Astrocyte of the spinal cord (primary cell): ENCODE results near the gene RHEB.

Experiments used
- DNase-seq: peaks from one replicate; pipeline ENCODE4 v3.0.0; 2011; ENCODE audit warnings: low read depth, low spot score
- H3K4me3 ChIP-seq: 2 replicates; pipeline ENCODE4 v1.5.1; 2011; ENCODE audit warnings: low read depth, mild to moderate bottlenecking, low read length, moderate library complexity
- CTCF ChIP-seq: IDR thresholded peaks from 2 replicates; pipeline ENCODE4 v1.5.1; 2012; ENCODE audit warnings: low read depth, mild to moderate bottlenecking, low read length, inconsistent platforms
- in situ Hi-C: cut with HindIII; loops from 2 replicates; pipeline ENCODE4 v1.10.0; 2017; ENCODE audit warnings: low sequenced_read_pairs

RHEB gene

DNA sequence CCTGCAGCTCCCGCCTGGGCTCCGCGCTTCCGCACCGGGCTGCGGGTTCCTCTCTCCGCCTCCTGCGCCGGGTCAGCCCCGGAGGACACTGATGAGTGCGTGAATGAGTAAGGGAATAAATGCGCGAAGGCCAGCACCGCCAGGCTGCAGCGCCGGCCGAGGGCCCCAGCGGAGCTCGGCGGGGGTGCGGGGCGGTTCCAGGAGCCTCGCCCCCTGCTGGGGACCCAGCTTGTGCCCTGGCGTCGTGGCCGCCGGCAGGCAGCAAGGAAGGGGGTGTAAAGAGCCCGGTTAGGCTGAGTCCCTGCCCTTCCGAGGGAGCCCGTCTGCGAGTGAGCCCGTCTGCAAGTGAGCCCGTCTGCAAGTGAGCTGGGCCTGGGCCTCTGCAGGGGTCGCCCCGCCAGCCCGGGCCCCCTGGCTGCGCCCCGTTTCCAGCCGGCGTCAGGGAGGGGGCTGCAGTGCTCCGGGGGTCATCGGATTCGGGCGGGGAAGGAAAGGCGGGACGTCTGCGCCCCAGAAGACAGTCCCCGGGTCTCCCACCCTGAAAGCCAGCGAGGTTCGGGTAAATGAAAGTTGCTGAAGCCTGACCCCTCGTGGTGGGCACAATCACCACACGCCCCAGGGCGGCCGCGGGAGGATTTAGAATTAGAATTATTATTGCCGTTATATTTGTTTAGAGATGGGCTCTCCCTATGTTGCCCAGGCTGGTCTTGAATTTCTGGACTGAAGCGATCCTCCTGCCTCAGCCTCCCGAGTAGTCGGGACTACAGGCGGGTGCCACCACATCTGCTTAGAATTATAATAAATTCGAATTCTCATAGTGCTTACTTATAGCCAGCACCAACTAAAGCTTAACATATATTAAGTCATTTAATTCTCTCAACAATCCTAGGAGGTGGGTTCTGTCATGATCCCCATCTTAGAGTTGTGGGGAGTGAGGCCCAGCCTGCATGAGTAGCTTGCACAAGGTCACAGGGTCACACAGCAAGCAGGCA is 71.1 kb downstream of the RHEB start:
- DNase-seq = peak; percentile 66
- peak; percentile 86 for TF ChIP-seq CTCF
- H3K4me3 ChIP-seq = peak overlapping the region; percentile 36
- in situ Hi-C loops = no loop called here

DNA sequence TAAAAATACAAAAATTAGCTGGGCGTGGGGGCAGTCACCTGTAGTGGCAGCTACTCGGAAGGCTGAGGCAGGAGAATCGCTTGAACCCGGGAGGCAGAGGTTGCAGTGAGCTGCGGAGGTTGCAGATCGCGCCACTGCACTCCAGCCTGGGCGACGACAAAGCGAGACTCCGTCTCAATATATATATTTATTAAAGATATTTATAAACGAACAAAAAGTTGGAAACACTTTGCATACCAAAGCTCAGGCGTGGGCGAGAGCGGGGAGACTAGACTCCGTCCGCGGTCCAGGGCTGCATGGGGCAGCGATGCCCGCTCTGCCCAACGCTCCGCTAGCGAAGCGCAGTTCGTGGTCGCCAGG is 71.8 kb downstream of the RHEB start:
- no peak for DNase-seq
- TF ChIP-seq CTCF = no peak
- in situ Hi-C loops = no loop called here
- no peak overlapping the region for H3K4me3 ChIP-seq

GRCh38 chr7:151447312-151447711 is 72.4 kb downstream of the RHEB start:
- no peak overlapping the region for H3K4me3 ChIP-seq
- no peak for TF ChIP-seq CTCF
- DNase-seq = no peak
- in situ Hi-C loops = no loop called here

GRCh38 chr7:151446412-151446811 is 73.3 kb downstream of the RHEB start:
- TF ChIP-seq CTCF = no peak
- in situ Hi-C loops = no loop called here
- H3K4me3 ChIP-seq = no peak overlapping the region
- no peak for DNase-seq

- in situ Hi-C loops = no loop called here
- no peak overlapping the region for H3K4me3 ChIP-seq
- TF ChIP-seq CTCF = no peak
- no peak for DNase-seq
Observed at GRCh38 chr7:151444632-151445031, 75.1 kb downstream of the RHEB start.

- no peak overlapping the region for H3K4me3 ChIP-seq
- in situ Hi-C loops = no loop called here
- TF ChIP-seq CTCF = no peak
- DNase-seq = no peak
Observed at GRCh38 chr7:151442776-151443496, 76.8 kb downstream of the RHEB start.
